Central memory CD8-positive, alpha-beta T cell (primary cell): Measurements from ENCODE around the gene LUM.
"Not testable (repeated sequence)": the region's sequence is repeated elsewhere in the genome, so short reads cannot be mapped to it uniquely, and the experiment has no call there.

Experiments used
- ATAC-seq: fragments of 150-1000 bp; cut with Tn5 transposase; replicated peaks from 2 replicates; pipeline ENCODE4 v1.10.0; 2022; ENCODE audit warnings: mild to moderate bottlenecking, moderate FRiP score, moderate number of reproducible peaks; ENCODE audit not compliant: poor library complexity, severe bottlenecking; ENCODE audit errors: extremely low read depth
- DNase-seq, 2 donors: peaks; one replicate each; pipeline ENCODE4 v3.0.0; 2021; ENCODE audit warnings: low spot score in 2 of 2
- H3K27ac Mint-ChIP-seq: one replicate; pipeline ENCODE4 v1.8.0; 2022; ENCODE audit warnings: low read depth, mild to moderate bottlenecking, moderate library complexity, mixed read lengths
- H3K27me3 Mint-ChIP-seq: one replicate; pipeline ENCODE4 v1.8.0; 2022; ENCODE audit warnings: mixed read lengths
- H3K36me3 Mint-ChIP-seq: one replicate; pipeline ENCODE4 v1.8.0; 2022; ENCODE audit warnings: mild to moderate bottlenecking, moderate library complexity, mixed read lengths; ENCODE audit not compliant: insufficient read depth
- H3K4me1 Mint-ChIP-seq: one replicate; pipeline ENCODE4 v1.8.0; 2022; ENCODE audit warnings: mixed read lengths
- H3K4me3 Mint-ChIP-seq: one replicate; pipeline ENCODE4 v1.8.0; 2022; ENCODE audit warnings: mild to moderate bottlenecking, moderate library complexity, mixed read lengths
- H3K9me3 Mint-ChIP-seq: one replicate; pipeline ENCODE4 v1.8.0; 2022; ENCODE audit warnings: mixed read lengths

The LUM gene

GRCh38 chr12:91091916-91092715 is 19.2 kb downstream of the LUM start:
- no peak overlapping the region for H3K27ac Mint-ChIP-seq
- peaks cover 23% of the 10 kb centered on the region for H3K9me3 Mint-ChIP-seq
- no peaks in the 10 kb centered on the region for H3K27me3 Mint-ChIP-seq
- ATAC-seq (no peak), DNase-seq (no peak)
- H3K4me3 Mint-ChIP-seq, result no peak overlapping the region
- H3K36me3 Mint-ChIP-seq, result peaks cover 2% of the 10 kb centered on the region
- H3K4me1 Mint-ChIP-seq, result no peaks in the 10 kb centered on the region

- peaks cover 23% of the 10 kb centered on the region for H3K9me3 Mint-ChIP-seq
- not testable (repeated sequence) for ATAC-seq, H3K27ac Mint-ChIP-seq, H3K4me3 Mint-ChIP-seq, DNase-seq, H3K27me3 Mint-ChIP-seq, H3K4me1 Mint-ChIP-seq, H3K36me3 Mint-ChIP-seq
Measured at GRCh38 chr12:91089953-91090352, 21.3 kb downstream of the LUM start.

- Mint-ChIP-seq H3K27me3 (no peaks in the 10 kb centered on the region), H3K36me3 (no peaks in the 10 kb centered on the region), H3K4me1 (no peaks in the 10 kb centered on the region), H3K27ac (no peak overlapping the region), H3K9me3 (no peaks in the 10 kb centered on the region), H3K4me3 (no peak overlapping the region)
- DNase-seq, result no peak
- ATAC-seq, result no peak
Measured at GRCh38 chr12:91080041-91080440, 31.3 kb downstream of the LUM start.

GRCh38 chr12:91078501-91078900 is 32.8 kb downstream of the LUM start:
- H3K4me1 Mint-ChIP-seq, result no peaks in the 10 kb centered on the region
- no peak overlapping the region for H3K27ac Mint-ChIP-seq
- DNase-seq (no peak), ATAC-seq (no peak)
- H3K27me3 Mint-ChIP-seq, result no peaks in the 10 kb centered on the region
- no peaks in the 10 kb centered on the region for H3K36me3 Mint-ChIP-seq
- H3K9me3 Mint-ChIP-seq, result no peaks in the 10 kb centered on the region
- no peak overlapping the region for H3K4me3 Mint-ChIP-seq

GRCh38 chr12:91077228-91077954 is 33.9 kb downstream of the LUM start:
- no peak overlapping the region for H3K27ac Mint-ChIP-seq
- H3K36me3 Mint-ChIP-seq, result no peaks in the 10 kb centered on the region
- no peaks in the 10 kb centered on the region for H3K9me3 Mint-ChIP-seq
- no peaks in the 10 kb centered on the region for H3K27me3 Mint-ChIP-seq
- H3K4me1 Mint-ChIP-seq, result no peaks in the 10 kb centered on the region
- ATAC-seq, result no peak
- H3K4me3 Mint-ChIP-seq, result no peak overlapping the region
- DNase-seq, result no peak

- Mint-ChIP-seq H3K4me1 (no peaks in the 10 kb centered on the region), H3K36me3 (no peaks in the 10 kb centered on the region), H3K9me3 (no peaks in the 10 kb centered on the region), H3K27ac (no peak overlapping the region), H3K4me3 (no peak overlapping the region), H3K27me3 (no peaks in the 10 kb centered on the region)
- ATAC-seq (no peak), DNase-seq (no peak)
Measured at GRCh38 chr12:91074851-91075250, 36.4 kb downstream of the LUM start.

GRCh38 chr12:91074154-91074709 is 37.1 kb downstream of the LUM start:
- Mint-ChIP-seq H3K36me3 (no peaks in the 10 kb centered on the region), H3K27ac (no peak overlapping the region), H3K4me3 (no peak overlapping the region), H3K4me1 (no peaks in the 10 kb centered on the region), H3K9me3 (no peaks in the 10 kb centered on the region), H3K27me3 (no peaks in the 10 kb centered on the region)
- DNase-seq (no peak), ATAC-seq (no peak)

GRCh38 chr12:91073426-91073825 is 37.9 kb downstream of the LUM start:
- Mint-ChIP-seq H3K36me3 (no peaks in the 10 kb centered on the region), H3K27ac (no peak overlapping the region), H3K27me3 (no peaks in the 10 kb centered on the region)

GRCh38 chr12:91072931-91073330 is 38.4 kb downstream of the LUM start:
- DNase-seq, result no peak
- Mint-ChIP-seq H3K27ac (no peak overlapping the region), H3K4me1 (no peaks in the 10 kb centered on the region), H3K27me3 (no peaks in the 10 kb centered on the region), H3K4me3 (no peak overlapping the region), H3K9me3 (no peaks in the 10 kb centered on the region), H3K36me3 (no peaks in the 10 kb centered on the region)
- no peak for ATAC-seq

More at GRCh38 chr12:91073426-91073825, 37.9 kb downstream of the LUM start:
- no peak for DNase-seq
- H3K4me3 Mint-ChIP-seq, result no peak overlapping the region
- no peaks in the 10 kb centered on the region for H3K4me1 Mint-ChIP-seq
- no peak for ATAC-seq
- no peaks in the 10 kb centered on the region for H3K9me3 Mint-ChIP-seq

GRCh38 chr12:91070936-91071335 is 40.4 kb downstream of the LUM start:
- no peaks in the 10 kb centered on the region for H3K27me3 Mint-ChIP-seq
- ATAC-seq, result no peak

GRCh38 chr12:91065396-91065795 is 45.9 kb downstream of the LUM start:
- ATAC-seq (no peak), DNase-seq (no peak)
- Mint-ChIP-seq H3K36me3 (no peaks in the 10 kb centered on the region), H3K27me3 (no peaks in the 10 kb centered on the region), H3K27ac (no peak overlapping the region), H3K9me3 (no peaks in the 10 kb centered on the region), H3K4me3 (no peak overlapping the region), H3K4me1 (no peaks in the 10 kb centered on the region)

More at GRCh38 chr12:91070936-91071335, 40.4 kb downstream of the LUM start:
- no peaks in the 10 kb centered on the region for H3K4me1 Mint-ChIP-seq
- no peaks in the 10 kb centered on the region for H3K36me3 Mint-ChIP-seq
- H3K4me3 Mint-ChIP-seq, result no peak overlapping the region
- H3K9me3 Mint-ChIP-seq, result no peaks in the 10 kb centered on the region
- no peak overlapping the region for H3K27ac Mint-ChIP-seq
- DNase-seq, result no peak

- ATAC-seq (no peak), DNase-seq (no peak)
- Mint-ChIP-seq H3K4me1 (no peaks in the 10 kb centered on the region), H3K27ac (no peak overlapping the region), H3K27me3 (no peaks in the 10 kb centered on the region), H3K9me3 (peaks cover 3% of the 10 kb centered on the region), H3K36me3 (no peaks in the 10 kb centered on the region), H3K4me3 (no peak overlapping the region)
Measured at GRCh38 chr12:91064640-91065039, 46.7 kb downstream of the LUM start.

GRCh38 chr12:91061091-91061490 is 50.2 kb downstream of the LUM start:
- peaks cover 7% of the 10 kb centered on the region for H3K9me3 Mint-ChIP-seq
- H3K4me3 Mint-ChIP-seq, result no peak overlapping the region
- DNase-seq (no peak), ATAC-seq (no peak)
- no peaks in the 10 kb centered on the region for H3K4me1 Mint-ChIP-seq
- no peak overlapping the region for H3K27ac Mint-ChIP-seq
- no peaks in the 10 kb centered on the region for H3K36me3 Mint-ChIP-seq
- H3K27me3 Mint-ChIP-seq, result no peaks in the 10 kb centered on the region
